KMS-11 (cell line): ENCODE data around the gene DRAP1.

Experiments used
- H2AFZ ChIP-seq: fragments of 200-600 bp; sonication (generic); 2 replicates; pipeline ENCODE4 v1.6.1; 2016; ENCODE audit warnings: antibody characterized with exemption, mixed run types, low read depth
- H3K27ac ChIP-seq: fragments of 200-600 bp; sonication (generic); 2 replicates; pipeline ENCODE4 v1.6.1; 2016; ENCODE audit warnings: mild to moderate bottlenecking, mixed run types
- H3K27me3 ChIP-seq: fragments of 200-600 bp; sonication (generic); 2 replicates; pipeline ENCODE4 v1.6.1; 2017; ENCODE audit warnings: mild to moderate bottlenecking, low read depth, mixed run types, moderate library complexity; ENCODE audit not compliant: insufficient read depth
- H3K36me3 ChIP-seq: fragments of 200-600 bp; sonication (generic); 2 replicates; pipeline ENCODE4 v1.6.1; 2017; ENCODE audit warnings: mild to moderate bottlenecking, mixed run types; ENCODE audit not compliant: insufficient read depth
- H3K4me1 ChIP-seq: fragments of 200-600 bp; sonication (generic); 2 replicates; pipeline ENCODE4 v1.6.1; 2016; ENCODE audit warnings: mild to moderate bottlenecking, low read depth, mixed run types; ENCODE audit not compliant: poor library complexity, severe bottlenecking
- H3K4me2 ChIP-seq: fragments of 200-600 bp; sonication (generic); 2 replicates; pipeline ENCODE4 v1.7.0; 2016; ENCODE audit warnings: mild to moderate bottlenecking, mixed run types
- H3K4me3 ChIP-seq: fragments of 200-600 bp; sonication (generic); IDR thresholded peaks from 2 replicates; pipeline ENCODE4 v1.6.1; 2017; ENCODE audit warnings: low read depth, low read length, mixed read lengths; ENCODE audit not compliant: insufficient read depth
- H3K79me2 ChIP-seq: fragments of 200-600 bp; sonication (generic); 2 replicates; pipeline ENCODE4 v1.6.1; 2016; ENCODE audit warnings: low read depth, mixed run types; ENCODE audit not compliant: insufficient read depth
- H3K9ac ChIP-seq: fragments of 200-600 bp; sonication (generic); 2 replicates; pipeline ENCODE4 v1.6.1; 2016; ENCODE audit warnings: mild to moderate bottlenecking, mixed run types
- H4K20me1 ChIP-seq: fragments of 200-600 bp; sonication (generic); 2 replicates; pipeline ENCODE4 v1.6.1; 2016; ENCODE audit warnings: mild to moderate bottlenecking, mixed run types; ENCODE audit not compliant: insufficient read depth
- TF ChIP-seq, protein P1 (sequence below): fragments of 200-600 bp; sonication (generic); conservative IDR thresholded peaks from 2 replicates; pipeline ENCODE4 v1.6.1; 2017; ENCODE audit warnings: low read depth, mild to moderate bottlenecking, antibody characterized with exemption, low read length, moderate library complexity, mixed read lengths

The DRAP1 gene

DNA sequence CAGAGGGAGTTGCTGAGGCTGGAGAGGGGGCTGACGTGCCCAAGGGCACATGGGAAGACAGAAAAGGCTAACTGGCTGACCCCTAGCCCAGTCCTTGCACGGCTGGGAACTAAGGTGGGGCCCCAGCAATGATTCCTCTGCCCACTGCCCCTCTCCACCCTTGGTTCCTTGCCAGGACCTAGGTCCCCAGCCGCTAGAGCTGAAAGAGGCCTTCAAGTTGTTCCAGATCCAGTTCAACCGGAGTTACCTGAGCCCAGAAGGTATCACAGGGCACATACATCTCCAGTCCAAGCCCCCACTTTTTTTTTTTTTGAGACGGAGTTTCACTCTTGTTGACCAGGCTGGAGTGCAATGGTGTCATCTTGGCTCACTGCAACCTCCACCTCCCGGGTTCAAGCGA, 39.2 kb upstream of the DRAP1 start:
- Histone ChIP-seq H3K36me3 (no peaks in the 10 kb centered on the region), H3K27ac (no peak overlapping the region), H3K9ac (no peak overlapping the region), H3K4me1 (peaks cover 9% of the 10 kb centered on the region), H4K20me1 (no peaks in the 10 kb centered on the region), H3K79me2 (no peaks in the 10 kb centered on the region), H3K4me3 (no peak overlapping the region), H3K4me2 (no peak overlapping the region), H3K27me3 (no peaks in the 10 kb centered on the region), H2AFZ (no peak overlapping the region)
- TF ChIP-seq, protein P1, sequence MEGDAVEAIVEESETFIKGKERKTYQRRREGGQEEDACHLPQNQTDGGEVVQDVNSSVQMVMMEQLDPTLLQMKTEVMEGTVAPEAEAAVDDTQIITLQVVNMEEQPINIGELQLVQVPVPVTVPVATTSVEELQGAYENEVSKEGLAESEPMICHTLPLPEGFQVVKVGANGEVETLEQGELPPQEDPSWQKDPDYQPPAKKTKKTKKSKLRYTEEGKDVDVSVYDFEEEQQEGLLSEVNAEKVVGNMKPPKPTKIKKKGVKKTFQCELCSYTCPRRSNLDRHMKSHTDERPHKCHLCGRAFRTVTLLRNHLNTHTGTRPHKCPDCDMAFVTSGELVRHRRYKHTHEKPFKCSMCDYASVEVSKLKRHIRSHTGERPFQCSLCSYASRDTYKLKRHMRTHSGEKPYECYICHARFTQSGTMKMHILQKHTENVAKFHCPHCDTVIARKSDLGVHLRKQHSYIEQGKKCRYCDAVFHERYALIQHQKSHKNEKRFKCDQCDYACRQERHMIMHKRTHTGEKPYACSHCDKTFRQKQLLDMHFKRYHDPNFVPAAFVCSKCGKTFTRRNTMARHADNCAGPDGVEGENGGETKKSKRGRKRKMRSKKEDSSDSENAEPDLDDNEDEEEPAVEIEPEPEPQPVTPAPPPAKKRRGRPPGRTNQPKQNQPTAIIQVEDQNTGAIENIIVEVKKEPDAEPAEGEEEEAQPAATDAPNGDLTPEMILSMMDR = no peak

DNA sequence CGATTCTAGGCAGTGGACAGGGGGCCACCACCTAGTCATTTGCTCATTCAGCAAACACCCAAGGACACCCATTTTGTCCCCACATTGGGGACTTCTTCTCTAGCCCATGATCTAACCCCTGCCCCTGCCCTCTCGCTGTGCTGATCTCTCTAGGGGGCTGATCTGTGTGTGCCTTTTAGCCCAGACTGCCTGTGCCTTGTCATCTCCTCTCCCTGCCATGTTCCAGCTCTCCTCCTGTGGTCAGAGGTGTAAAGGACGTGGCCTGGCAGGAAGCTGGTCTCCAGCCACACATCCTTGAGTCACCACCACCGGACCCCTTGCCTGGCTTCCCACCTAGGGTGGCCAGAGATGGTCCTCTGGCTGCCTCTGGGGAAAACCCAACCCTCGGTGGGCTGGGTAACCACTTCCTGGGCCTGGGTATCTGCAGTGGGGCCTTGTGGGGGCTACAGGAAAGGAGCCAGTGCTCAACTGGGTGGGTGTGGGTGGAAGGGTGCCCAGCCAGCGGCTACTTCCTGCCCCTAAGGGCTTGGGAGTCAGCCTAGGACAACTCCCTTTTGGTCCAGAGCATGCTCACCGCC, 38.3 kb upstream of the DRAP1 start:
- TF ChIP-seq, protein P1 = no peak
- H4K20me1 ChIP-seq = no peaks in the 10 kb centered on the region

DNA sequence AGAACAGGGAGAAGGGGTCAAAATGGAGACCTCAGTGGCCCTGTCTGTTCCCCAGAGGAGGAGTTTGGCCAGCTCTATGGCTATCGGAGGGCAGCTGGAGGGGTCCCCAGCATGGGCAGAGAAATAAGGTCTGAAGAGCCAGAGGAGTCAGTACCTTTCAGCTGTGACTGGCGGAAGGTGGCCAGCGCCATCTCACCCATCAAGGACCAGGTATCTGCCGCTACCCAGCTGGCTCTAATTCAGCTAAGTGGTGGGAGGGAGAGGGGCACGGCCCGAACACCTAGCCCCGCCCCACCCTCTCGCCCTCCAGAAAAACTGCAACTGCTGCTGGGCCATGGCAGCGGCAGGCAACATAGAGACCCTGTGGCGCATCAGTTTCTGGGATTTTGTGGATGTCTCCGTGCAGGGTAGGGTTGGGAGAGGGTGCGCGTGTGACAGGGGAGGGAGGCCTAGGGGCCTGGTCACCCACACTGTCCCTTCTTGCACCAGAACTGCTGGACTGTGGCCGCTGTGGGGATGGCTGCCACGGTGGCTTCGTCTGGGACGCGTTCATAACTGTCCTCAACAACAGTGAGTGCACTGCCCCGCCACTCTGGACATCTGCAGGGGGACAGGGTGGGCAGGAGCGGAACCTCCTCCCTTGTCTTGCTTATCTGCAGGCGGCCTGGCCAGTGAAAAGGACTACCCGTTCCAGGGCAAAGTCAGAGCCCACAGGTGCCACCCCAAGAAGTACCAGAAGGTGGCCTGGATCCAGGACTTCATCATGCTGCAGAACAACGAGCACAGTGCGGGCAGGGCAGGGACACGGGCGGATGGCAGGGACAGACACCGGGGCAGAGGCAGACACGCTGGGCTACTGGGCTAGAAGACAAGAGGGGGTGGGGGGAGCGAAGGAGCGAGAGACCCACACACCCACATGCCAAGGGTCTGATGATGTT, 36.8 kb upstream of the DRAP1 start:
- TF ChIP-seq, protein P1 = no peak
- Histone ChIP-seq H2AFZ (no peak overlapping the region), H3K79me2 (0 out of 2 replicates have a peak, but pooled peaks cover 2% of the 10 kb centered on the region), H3K4me2 (no peak overlapping the region), H3K9ac (no peak overlapping the region), H3K4me1 (peaks cover 19% of the 10 kb centered on the region), H4K20me1 (no peaks in the 10 kb centered on the region), H3K27ac (no peak overlapping the region), H3K27me3 (no peaks in the 10 kb centered on the region), H3K36me3 (no peaks in the 10 kb centered on the region), H3K4me3 (no peak overlapping the region)

More for the DNA sequence above, 38.3 kb upstream of the DRAP1 start:
- Histone ChIP-seq H3K4me3 (no peak overlapping the region), H3K27ac (no peak overlapping the region), H2AFZ (no peak overlapping the region), H3K27me3 (no peaks in the 10 kb centered on the region), H3K36me3 (no peaks in the 10 kb centered on the region), H3K9ac (no peak overlapping the region), H3K79me2 (no peaks in the 10 kb centered on the region), H3K4me1 (peaks cover 12% of the 10 kb centered on the region), H3K4me2 (no peak overlapping the region)

DNA sequence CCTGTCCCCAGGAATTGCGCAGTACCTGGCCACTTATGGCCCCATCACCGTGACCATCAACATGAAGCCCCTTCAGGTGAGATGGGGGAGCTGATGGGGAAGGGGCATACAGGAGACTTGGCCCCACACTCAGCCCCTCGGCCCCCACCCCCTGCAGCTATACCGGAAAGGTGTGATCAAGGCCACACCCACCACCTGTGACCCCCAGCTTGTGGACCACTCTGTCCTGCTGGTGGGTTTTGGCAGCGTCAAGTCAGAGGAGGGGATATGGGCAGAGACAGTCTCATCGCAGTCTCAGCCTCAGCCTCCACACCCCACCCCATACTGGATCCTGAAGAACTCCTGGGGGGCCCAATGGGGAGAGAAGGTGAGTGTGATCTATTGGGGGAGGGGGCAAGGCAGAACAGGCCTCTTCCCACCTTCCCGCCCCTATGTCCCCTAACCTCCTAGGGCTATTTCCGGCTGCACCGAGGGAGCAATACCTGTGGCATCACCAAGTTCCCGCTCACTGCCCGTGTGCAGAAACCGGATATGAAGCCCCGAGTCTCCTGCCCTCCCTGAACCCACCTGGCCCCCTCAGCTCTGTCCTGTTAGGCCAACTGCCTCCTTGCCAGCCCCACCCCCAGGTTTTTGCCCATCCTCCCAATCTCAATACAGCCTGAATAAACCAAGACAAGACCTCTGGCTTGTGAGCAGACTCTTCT, 36.0 kb upstream of the DRAP1 start:
- TF ChIP-seq, protein P1 = no peak

More for the DNA sequence above, 36.0 kb upstream of the DRAP1 start:
- Histone ChIP-seq H3K4me3 (no peak overlapping the region), H3K27me3 (no peaks in the 10 kb centered on the region), H3K9ac (no peak overlapping the region), H3K4me2 (no peak overlapping the region), H3K79me2 (peaks cover 7% of the 10 kb centered on the region; the same call in 1 of the 2 replicates), H4K20me1 (no peaks in the 10 kb centered on the region), H3K36me3 (no peaks in the 10 kb centered on the region), H3K27ac (no peak overlapping the region), H3K4me1 (peaks cover 23% of the 10 kb centered on the region), H2AFZ (no peak overlapping the region)
